H1 (cell line): ENCODE data around the gene LAS1L. TPM values are rescaled to one million over a fixed set of nuclear protein-coding genes. Genes with fewer than 3 reads are reported as not detected.
"Not testable (repeated sequence)": the region's sequence is repeated elsewhere in the genome, so short reads cannot be mapped to it uniquely, and the experiment has no call there.

Experiments used
- CTCF ChIA-PET: fragments of 300-600 bp; sonication (Branson Sonifier 250); formaldehyde crosslinking; loops from one replicate; lab custom pipeline; 2021; ENCODE audit not compliant: partially characterized antibody; lab: Charles Lee
- POLR2A ChIA-PET: fragments of 300-600 bp; sonication (Branson Sonifier 250); formaldehyde crosslinking; loops from one replicate; lab custom pipeline; 2021; ENCODE audit warnings: inconsistent platforms; ENCODE audit not compliant: partially characterized antibody; lab: Charles Lee
- DNase-seq, 2 experiments: peaks; one replicate each; pipeline versions ENCODE4 v3.0.0 to v3.0.0-alpha.2; 2010 to 2022; ENCODE audit warnings: low spot score in 2 of 2, low read depth in 1 of 2, mixed read lengths in 1 of 2
- FAIRE-seq: peaks from 2 replicates; lab custom pipeline; 2011; peaks lifted over from hg19 to GRCh38; lab: Jason Lieb, UNC
- H2AFZ ChIP-seq: 2 replicates; pipeline ENCODE4 v1.8.1; 2012; ENCODE audit warnings: low read length, inconsistent platforms
- H2AK5ac ChIP-seq: 2 replicates; pipeline ENCODE4 v1.6.1; 2013; ENCODE audit warnings: low read depth, low read length
- H2BK120ac ChIP-seq: replicated peaks from 2 replicates; pipeline ENCODE3; 2013; ENCODE audit warnings: low read depth, low read length, inconsistent platforms
- H2BK12ac ChIP-seq: 2 replicates; pipeline ENCODE4 v1.6.1; 2013; ENCODE audit warnings: low read depth, low read length
- H2BK15ac ChIP-seq: 2 replicates; pipeline ENCODE4 v1.6.1; 2013; ENCODE audit warnings: low read length
- H2BK20ac ChIP-seq: 2 replicates; pipeline ENCODE4 v1.6.1; 2013; ENCODE audit warnings: low read length
- H2BK5ac ChIP-seq: 2 replicates; pipeline ENCODE4 v1.6.1; 2013; ENCODE audit warnings: low read depth, low read length
- H3K14ac ChIP-seq: 2 replicates; pipeline ENCODE4 v1.6.1; 2013; ENCODE audit warnings: inconsistent platforms; ENCODE audit not compliant: insufficient read length
- H3K18ac ChIP-seq: 2 replicates; pipeline ENCODE4 v1.6.1; 2013; ENCODE audit warnings: low read length; ENCODE audit errors: extremely low read depth
- H3K23ac ChIP-seq: 2 replicates; pipeline ENCODE4 v1.6.1; 2013; ENCODE audit warnings: inconsistent platforms; ENCODE audit not compliant: insufficient read length
- H3K23me2 ChIP-seq: 2 replicates; pipeline ENCODE4 v1.6.1; 2013; ENCODE audit warnings: low read depth, low read length
- H3K27ac ChIP-seq: 2 replicates; pipeline ENCODE4 v1.6.1; 2011; ENCODE audit warnings: low read depth, low read length, inconsistent platforms
- H3K27me3 ChIP-seq, 4 experiments: replicated peaks in 1 of 4; 1 replicate in 1 of 4; 2 replicates in 3 of 4; pipeline versions ENCODE4 v1.6.1 to v1.8.1; 2011 to 2013; ENCODE audit warnings: low read length in 3 of 4, mild to moderate bottlenecking in 3 of 4, inconsistent platforms in 2 of 4, mixed read lengths in 2 of 4, moderate library complexity in 1 of 4; ENCODE audit not compliant: control insufficient read depth in 3 of 4, insufficient read depth in 3 of 4; ENCODE audit errors: extremely low read depth in 1 of 4
- H3K36me3 ChIP-seq, 4 experiments: 2 replicates each; pipeline versions ENCODE4 v1.6.1 to v1.8.1; 2011 to 2013; ENCODE audit warnings: mild to moderate bottlenecking in 4 of 4, low read length in 3 of 4, moderate library complexity in 2 of 4, control low read depth in 1 of 4, inconsistent platforms in 1 of 4; ENCODE audit not compliant: insufficient read depth in 4 of 4, control insufficient read depth in 2 of 4
- H3K4ac ChIP-seq: replicated peaks from 2 replicates; pipeline ENCODE3; 2013; ENCODE audit warnings: low read length, low read depth, mixed read lengths, inconsistent platforms; ENCODE audit not compliant: insufficient read length
- H3K4me1 ChIP-seq, 4 experiments: replicated peaks in 1 of 4; 1 replicate in 1 of 4; 2 replicates in 3 of 4; pipeline versions ENCODE4 v1.6.1 to v1.8.1; 2011 to 2013; ENCODE audit warnings: low read length in 3 of 4, inconsistent platforms in 2 of 4, mixed read lengths in 1 of 4; ENCODE audit not compliant: insufficient read depth in 4 of 4, control insufficient read depth in 3 of 4
- H3K4me2 ChIP-seq, 2 experiments: 2 replicates each; pipeline versions ENCODE4 v1.6.1 to v1.8.1; 2011 to 2013; ENCODE audit warnings: low read depth in 2 of 2, low read length in 2 of 2, control low read depth in 1 of 2, inconsistent platforms in 1 of 2, mild to moderate bottlenecking in 1 of 2; ENCODE audit not compliant: insufficient read depth in 1 of 2
- H3K4me3 ChIP-seq, 4 experiments: fragments of 200-600, 300-600 bp in 1 of 4; sonication (generic), shearing (Covaris generic), sonication (Bioruptor Twin) in 1 of 4; 2 replicates each; pipeline versions ENCODE4 v1.5.1 to v1.8.1; 2011 to 2016; ENCODE audit warnings: low read length in 4 of 4, low read depth in 3 of 4, control low read depth in 2 of 4, inconsistent platforms in 2 of 4, mild to moderate bottlenecking in 2 of 4, mixed read lengths in 1 of 4, moderate library complexity in 1 of 4; ENCODE audit not compliant: insufficient read depth in 2 of 4; ENCODE audit errors: extremely low read depth in 1 of 4
- H3K56ac ChIP-seq: replicated peaks from 2 replicates; pipeline ENCODE3; 2013; ENCODE audit warnings: low read depth, mild to moderate bottlenecking, mixed read lengths, low read length, inconsistent platforms; ENCODE audit not compliant: insufficient read length
- H3K79me1 ChIP-seq: 2 replicates; pipeline ENCODE4 v1.6.1; 2013; ENCODE audit warnings: low read depth, low read length, control low read depth
- H3K79me2 ChIP-seq, 2 experiments: 2 replicates each; pipeline versions ENCODE4 v1.6.1 to v1.8.1; 2012 to 2013; ENCODE audit warnings: low read length in 2 of 2, mild to moderate bottlenecking in 2 of 2, inconsistent platforms in 1 of 2; ENCODE audit not compliant: insufficient read depth in 2 of 2, control insufficient read depth in 1 of 2
- H3K9ac ChIP-seq, 4 experiments: replicated peaks in 1 of 4; 1 replicate in 1 of 4; 2 replicates in 3 of 4; pipeline versions ENCODE4 v1.6.1 to v1.8.1; 2011 to 2013; ENCODE audit warnings: low read depth in 3 of 4, low read length in 3 of 4, control low read depth in 2 of 4, mild to moderate bottlenecking in 2 of 4, moderate library complexity in 2 of 4, inconsistent platforms in 1 of 4; ENCODE audit errors: extremely low read depth in 1 of 4
- H3K9me3 ChIP-seq, 2 experiments: 2 replicates each; pipeline versions ENCODE4 v1.6.1 to v1.8.1; 2012 to 2013; ENCODE audit warnings: mild to moderate bottlenecking in 2 of 2, moderate library complexity in 2 of 2, control low read depth in 1 of 2, inconsistent platforms in 1 of 2, low read depth in 1 of 2, low read length in 1 of 2, mixed read lengths in 1 of 2; ENCODE audit not compliant: insufficient read depth in 2 of 2
- H4K20me1 ChIP-seq, 2 experiments: replicated peaks in 1 of 2; 2 replicates each; pipeline versions ENCODE3 to v1.8.1; 2011 to 2013; ENCODE audit warnings: inconsistent platforms in 2 of 2, low read length in 2 of 2, mild to moderate bottlenecking in 1 of 2; ENCODE audit not compliant: insufficient read depth in 2 of 2, control insufficient read depth in 1 of 2
- H4K5ac ChIP-seq: 2 replicates; pipeline ENCODE4 v1.6.1; 2013; ENCODE audit warnings: low read length, low read depth, mixed read lengths, inconsistent platforms; ENCODE audit not compliant: insufficient read length
- H4K8ac ChIP-seq: 2 replicates; pipeline ENCODE4 v1.8.0; 2013; ENCODE audit warnings: mild to moderate bottlenecking, moderate library complexity, low read length, inconsistent platforms; ENCODE audit not compliant: insufficient read depth; ENCODE audit errors: extremely low read depth
- H4K91ac ChIP-seq: replicated peaks from 2 replicates; pipeline ENCODE3; 2013; ENCODE audit warnings: low read length, mixed read lengths, inconsistent platforms; ENCODE audit not compliant: insufficient read length
- WGBS, 2 experiments: shearing (Covaris generic) in 1 of 2; methylation state at CpG; one replicate each; pipeline versions ENCODE4 v1.1.6 to v1.1.7; 2013 to 2015; ENCODE audit warnings: low lambda C conversion rate in 2 of 2, mixed read lengths in 2 of 2, inconsistent platforms in 1 of 2, low coverage in 1 of 2, missing lambda C conversion rate in 1 of 2; ENCODE audit not compliant: insufficient replicate concordance in 2 of 2, insufficient coverage in 1 of 2, insufficient read length in 1 of 2; ENCODE audit errors: extremely low coverage in 1 of 2, missing lambda C conversion rate in 1 of 2; 5-methylcytosine and 5-hydroxymethylcytosine counted together
- polyA plus RNA-seq, 7 experiments: library from polyadenylated mRNA; depleted of rRNA in 3 of 7; stranded (reverse) in 5 of 7; unstranded in 2 of 7; fragments of >200 nt in 5 of 7; fragments of 200-250 nt in 2 of 7; gene quantifications; 1 replicate in 5 of 7; 2 replicates in 1 of 7; 4 replicates in 1 of 7; pipeline versions ENCODE4 v1.2.1 to v1.2.3, GENCODE V29; 2011 to 2013; ENCODE audit warnings: missing spikeins in 2 of 7, mixed read lengths in 2 of 7
- total RNA-seq: library from RNA; stranded (reverse); fragmentation: NEBNext Ultra II Directional; extraction: Animal tissue kit (Norgen Biotek cat#: 25700); gene quantifications from 2 replicates; pipeline ENCODE4 v1.2.1, GENCODE V29; 2021

LAS1L gene
- total and polyA plus RNA-seq, 2 of the 8 experiments (the other 6 are each of a cell fraction or from before 2014, with no cell fraction given), result 39.5 to 65.0 TPM

DNA sequence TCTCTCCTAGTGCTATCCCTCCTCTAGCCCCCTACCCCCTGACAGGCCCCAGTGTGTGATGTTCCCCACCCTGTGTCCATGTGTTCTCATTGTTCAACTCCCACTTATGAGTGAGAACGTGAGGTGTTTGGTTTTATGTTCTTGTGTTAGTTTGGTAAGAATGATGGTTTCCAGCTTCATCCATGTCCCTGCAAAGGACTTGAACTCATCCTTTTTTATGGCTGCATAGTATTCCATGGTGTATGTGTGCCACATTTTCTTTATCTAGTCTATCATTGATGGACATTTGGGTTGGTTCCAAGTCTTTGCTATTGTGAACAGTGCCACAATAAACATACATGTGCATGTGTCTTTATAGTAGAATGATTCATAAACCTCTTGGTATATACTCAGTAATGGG lies 28.3 kb upstream of the LAS1L start:
- H3K4me1 ChIP-seq, H2BK15ac ChIP-seq, H2BK5ac ChIP-seq, H2BK120ac ChIP-seq, DNase-seq, H3K36me3 ChIP-seq, H3K23me2 ChIP-seq, H4K91ac ChIP-seq, H3K9ac ChIP-seq, H4K5ac ChIP-seq, CTCF ChIA-PET, H3K4me3 ChIP-seq, H3K27ac ChIP-seq, H2AFZ ChIP-seq, H2BK20ac ChIP-seq, H3K9me3 ChIP-seq, H3K18ac ChIP-seq, H3K27me3 ChIP-seq, H3K4me2 ChIP-seq, H3K79me2 ChIP-seq, POLR2A ChIA-PET, H3K4ac ChIP-seq, FAIRE-seq, H2AK5ac ChIP-seq, H3K79me1 ChIP-seq, H2BK12ac ChIP-seq, H3K14ac ChIP-seq, H3K23ac ChIP-seq, H4K8ac ChIP-seq, H3K56ac ChIP-seq, H4K20me1 ChIP-seq: not testable (repeated sequence)
- 92% methylated on average over 1 of the region's 1 CpG; no CpG with 5 or more reads in 1 of the 2 experiments for WGBS, 2 experiments
